Measurements from ENCODE around the gene KCNAB1. TPM values are rescaled to one million over a fixed set of nuclear protein-coding genes. Genes with fewer than 3 reads are reported as not detected.

Gene KCNAB1
- total and polyA plus RNA-seq, 2 of the 8 experiments (the other 6 are each of a cell fraction or from before 2014, with no cell fraction given) = 0.51 to 2.3 TPM

- TF ChIP-seq KDM4A (IDR thresholded peaks at IDR 0.05; ENCODE audit: low read depth, low read length, severe bottlenecking) (no peak), CHD1 (IDR thresholded peaks at IDR 0.05; ENCODE audit: low read depth, low read length) (no peak), CREB1 (IDR thresholded peaks at IDR 0.05) (peak; percentile 50; the same call in 1 of the 2 replicates), TCF12 (IDR thresholded peaks at IDR 0.05; ENCODE audit: low read depth, low read length) (peak; percentile 65; the same call in 1 of the 2 replicates), BCL11A (IDR thresholded peaks at IDR 0.05; ENCODE audit: low read depth in 2 of 2, low read length in 2 of 2) (peak; percentile 71 to 92), EZH2 (IDR thresholded peaks at IDR 0.05; ENCODE audit: low read depth, low read length, severe bottlenecking) (no peak), CBX8 (IDR thresholded peaks at IDR 0.05; ENCODE audit: borderline replicate concordance, low read depth, low read length) (no peak), RXRA (IDR thresholded peaks at IDR 0.05; ENCODE audit: insufficient read depth, low read depth, low read length) (no peak), POLR2A (IDR thresholded peaks at IDR 0.05; ENCODE audit: control extremely low read depth in 1 of 2, low read depth in 2 of 2, low read length in 2 of 2) (no peak), GABPA (IDR thresholded peaks at IDR 0.05; ENCODE audit: borderline replicate concordance, insufficient read depth, low read length) (no peak), ASH2L (IDR thresholded peaks at IDR 0.05; ENCODE audit: low read length) (no peak), RAD21 (IDR thresholded peaks at IDR 0.05 in 1 of 2, conservative IDR thresholded peaks at IDR 0.05 in 1 of 2; ENCODE audit: low read depth in 2 of 2, low read length in 2 of 2) (no peak), SP1 (IDR thresholded peaks at IDR 0.05; ENCODE audit: low read depth, low read length) (peak; percentile 96), JUND (IDR thresholded peaks at IDR 0.05; ENCODE audit: low read length) (no peak), TBP (IDR thresholded peaks at IDR 0.05; ENCODE audit: low read depth, low read length) (no peak), MAFK (IDR thresholded peaks at IDR 0.05; ENCODE audit: low read depth, low read length) (no peak), POU5F1 (IDR thresholded peaks at IDR 0.05; ENCODE audit: low read depth, low read length) (no peak), ATF2 (IDR thresholded peaks at IDR 0.05; ENCODE audit: low read length) (peak; percentile 86), BACH1 (IDR thresholded peaks at IDR 0.05; ENCODE audit: low read length) (no peak), RBBP5 (IDR thresholded peaks at IDR 0.05; ENCODE audit: borderline replicate concordance, low read depth, low read length) (no peak; the same call in 1 of the 2 replicates), MAX (IDR thresholded peaks at IDR 0.05) (peak; percentile 68), RFX5 (IDR thresholded peaks at IDR 0.05; ENCODE audit: borderline replicate concordance, low read depth, low read length) (no peak), CEBPB (IDR thresholded peaks at IDR 0.05; ENCODE audit: low read depth, low read length) (no peak)
- TF ChIP-seq, protein P1, sequence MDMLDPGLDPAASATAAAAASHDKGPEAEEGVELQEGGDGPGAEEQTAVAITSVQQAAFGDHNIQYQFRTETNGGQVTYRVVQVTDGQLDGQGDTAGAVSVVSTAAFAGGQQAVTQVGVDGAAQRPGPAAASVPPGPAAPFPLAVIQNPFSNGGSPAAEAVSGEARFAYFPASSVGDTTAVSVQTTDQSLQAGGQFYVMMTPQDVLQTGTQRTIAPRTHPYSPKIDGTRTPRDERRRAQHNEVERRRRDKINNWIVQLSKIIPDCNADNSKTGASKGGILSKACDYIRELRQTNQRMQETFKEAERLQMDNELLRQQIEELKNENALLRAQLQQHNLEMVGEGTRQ (IDR thresholded peaks at IDR 0.05; ENCODE audit: low read length) = no peak
Observed at GRCh38 chr3:156456771-156457224, 336.4 kb downstream of the KCNAB1 start (continued).

Measured in H1 (cell line).